Trophoblast cell (in vitro differentiated cells and primary cell): ENCODE measurements around the gene PAM16.

Experiments used
- DNase-seq, 2 donors: peaks; one replicate each; pipeline ENCODE4 v3.0.0-alpha.2; 2016
- H2AFZ ChIP-seq: 2 replicates; pipeline ENCODE4 v1.6.1; 2013; ENCODE audit warnings: low read length, moderate library complexity, mild to moderate bottlenecking; ENCODE audit not compliant: insufficient read depth, poor library complexity
- H2AK5ac ChIP-seq: 2 replicates; pipeline ENCODE4 v1.6.1; 2013; ENCODE audit warnings: mild to moderate bottlenecking, low read length
- H2BK120ac ChIP-seq: 2 replicates; pipeline ENCODE4 v1.6.1; 2013; ENCODE audit warnings: low read length, mild to moderate bottlenecking, moderate library complexity; ENCODE audit not compliant: insufficient read depth, poor library complexity
- H2BK12ac ChIP-seq: 2 replicates; pipeline ENCODE4 v1.6.1; 2013; ENCODE audit warnings: mild to moderate bottlenecking, low read length, moderate library complexity
- H2BK5ac ChIP-seq: 2 replicates; pipeline ENCODE4 v1.6.1; 2013; ENCODE audit warnings: low read length, low read depth, moderate library complexity, mild to moderate bottlenecking; ENCODE audit not compliant: poor library complexity
- H3K14ac ChIP-seq: 2 replicates; pipeline ENCODE4 v1.6.1; 2013; ENCODE audit warnings: mild to moderate bottlenecking, low read length
- H3K18ac ChIP-seq: 2 replicates; pipeline ENCODE4 v1.6.1; 2013; ENCODE audit warnings: mild to moderate bottlenecking, low read length
- H3K23ac ChIP-seq: 2 replicates; pipeline ENCODE4 v1.6.1; 2013; ENCODE audit warnings: low read length
- H3K27ac ChIP-seq: 2 replicates; pipeline ENCODE4 v1.5.1; 2013; ENCODE audit warnings: low read depth, mild to moderate bottlenecking, inconsistent platforms, low read length, moderate library complexity
- H3K27me3 ChIP-seq: 2 replicates; pipeline ENCODE4 v1.6.1; 2013; ENCODE audit warnings: inconsistent platforms, mild to moderate bottlenecking, low read length, moderate library complexity; ENCODE audit not compliant: insufficient read depth
- H3K36me3 ChIP-seq, 2 experiments: 1 replicate in 1 of 2; 2 replicates in 1 of 2; pipeline ENCODE4 v1.6.1; 2013; ENCODE audit warnings: low read length in 2 of 2, mild to moderate bottlenecking in 2 of 2, moderate library complexity in 1 of 2; ENCODE audit not compliant: insufficient read depth in 2 of 2, control insufficient read depth in 1 of 2
- H3K4ac ChIP-seq: 2 replicates; pipeline ENCODE4 v1.6.1; 2013; ENCODE audit warnings: low read depth, mild to moderate bottlenecking, low read length, moderate library complexity
- H3K4me1 ChIP-seq, 2 experiments: 1 replicate in 1 of 2; 2 replicates in 1 of 2; pipeline ENCODE4 v1.6.1; 2013; ENCODE audit warnings: low read length in 2 of 2, mild to moderate bottlenecking in 2 of 2, moderate library complexity in 1 of 2; ENCODE audit not compliant: insufficient read depth in 2 of 2, control insufficient read depth in 1 of 2
- H3K4me2 ChIP-seq: 2 replicates; pipeline ENCODE4 v1.6.1; 2013; ENCODE audit warnings: inconsistent platforms, mild to moderate bottlenecking, low read length, moderate library complexity
- H3K4me3 ChIP-seq: 2 replicates; pipeline ENCODE4 v1.5.1; 2013; ENCODE audit warnings: mild to moderate bottlenecking, low read depth, low read length, inconsistent platforms
- H3K79me1 ChIP-seq: one replicate; pipeline ENCODE4 v1.6.1; 2013; ENCODE audit warnings: low read length
- H3K79me2 ChIP-seq: 2 replicates; pipeline ENCODE4 v1.6.1; 2013; ENCODE audit warnings: low read length, mild to moderate bottlenecking; ENCODE audit not compliant: control insufficient read depth, insufficient read depth, poor library complexity
- H3K9ac ChIP-seq: 2 replicates; pipeline ENCODE4 v1.6.1; 2013; ENCODE audit warnings: mild to moderate bottlenecking, low read length
- H3K9me3 ChIP-seq: 2 replicates; pipeline ENCODE4 v1.6.1; 2013; ENCODE audit warnings: low read depth, mild to moderate bottlenecking, control low read depth, inconsistent platforms, low read length; ENCODE audit not compliant: insufficient read depth
- H4K12ac ChIP-seq: 2 replicates; pipeline ENCODE4 v1.6.1; 2013; ENCODE audit warnings: low read depth, mild to moderate bottlenecking, low read length, moderate library complexity
- H4K8ac ChIP-seq: 2 replicates; pipeline ENCODE4 v1.6.1; 2013; ENCODE audit warnings: low read depth, mild to moderate bottlenecking, low read length, moderate library complexity
- H4K91ac ChIP-seq: one replicate; pipeline ENCODE4 v1.6.1; 2013; ENCODE audit warnings: low read depth, mild to moderate bottlenecking, low read length, moderate library complexity
- WGBS: extraction: QIAGEN DNeasy Blood & Tissue Kit; methylation state at CpG from one replicate; pipeline ENCODE4 v1.1.7; 2013; ENCODE audit warnings: missing lambda C conversion rate; ENCODE audit not compliant: insufficient read length, insufficient coverage; ENCODE audit errors: extremely low coverage; 5-methylcytosine and 5-hydroxymethylcytosine counted together

PAM16 gene

DNA sequence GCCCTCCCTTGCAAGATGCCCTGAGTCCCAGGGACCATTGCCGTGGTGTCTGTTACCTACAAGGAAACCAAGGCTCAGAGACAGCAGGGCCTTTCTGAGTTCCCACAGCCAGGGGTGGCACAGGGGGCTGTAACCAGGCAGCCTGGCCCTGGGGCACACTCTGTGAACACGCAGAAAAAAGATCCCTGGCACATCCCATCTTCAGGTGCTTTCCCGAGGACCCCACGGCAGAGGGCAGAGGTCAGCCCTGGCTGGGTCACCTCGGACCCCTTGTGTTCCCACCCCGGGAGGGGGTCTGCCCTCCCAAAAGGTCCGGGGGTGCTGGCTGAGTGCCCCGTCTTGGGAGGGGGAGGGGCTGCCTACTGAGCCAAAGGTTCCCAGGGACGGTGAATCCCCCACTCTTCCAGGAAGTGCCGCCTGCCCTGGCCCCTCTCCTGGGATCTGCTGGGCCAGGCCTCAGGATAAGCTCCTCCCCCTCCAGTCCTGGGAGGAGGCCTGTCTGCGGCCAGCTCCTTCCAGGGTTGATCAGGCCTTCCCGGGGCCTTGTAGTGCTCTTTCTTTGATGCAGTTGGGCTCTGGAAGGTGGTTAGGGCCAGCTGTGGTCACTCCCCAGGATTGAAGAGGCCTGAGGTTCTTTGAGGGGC lies 27.2 kb downstream of the PAM16 start:
- peak overlapping the region; percentile 37 for H4K91ac ChIP-seq
- H2BK120ac ChIP-seq: peak overlapping the region; percentile 2
- no peaks in the 10 kb centered on the region for H3K27me3 ChIP-seq
- peak overlapping the region; percentile 4 for H3K4ac ChIP-seq
- H3K4me2 ChIP-seq: peak overlapping the region; percentile 17
- peak overlapping the region; percentile 39 for H2BK12ac ChIP-seq
- H4K8ac ChIP-seq: peak overlapping the region; percentile 44
- H3K27ac ChIP-seq: peak overlapping the region; percentile 18
- DNase-seq: peak in 1 of 2 donors; percentile 36
- H3K18ac ChIP-seq: peak overlapping the region; percentile 40
- no peak overlapping the region for H3K4me3 ChIP-seq
- peak overlapping the region; percentile 19 for H2BK5ac ChIP-seq
- peaks cover 16% of the 10 kb centered on the region for H3K79me1 ChIP-seq
- H4K12ac ChIP-seq: no peak overlapping the region
- H2AFZ ChIP-seq: no peak overlapping the region
- no peak overlapping the region for H3K14ac ChIP-seq
- no CpG with 5 or more reads among the region's 12 CpGs for WGBS
- H3K9me3 ChIP-seq: no peaks in the 10 kb centered on the region
- peaks cover 5% of the 10 kb centered on the region for H3K79me2 ChIP-seq
- H3K23ac ChIP-seq: no peak overlapping the region
- H3K36me3 ChIP-seq: no peaks in the 10 kb centered on the region
- peaks cover 30 to 52% of the 10 kb centered on the region in 2 experiments for H3K4me1 ChIP-seq
- no peak overlapping the region for H2AK5ac ChIP-seq
- H3K9ac ChIP-seq: no peak overlapping the region

DNA sequence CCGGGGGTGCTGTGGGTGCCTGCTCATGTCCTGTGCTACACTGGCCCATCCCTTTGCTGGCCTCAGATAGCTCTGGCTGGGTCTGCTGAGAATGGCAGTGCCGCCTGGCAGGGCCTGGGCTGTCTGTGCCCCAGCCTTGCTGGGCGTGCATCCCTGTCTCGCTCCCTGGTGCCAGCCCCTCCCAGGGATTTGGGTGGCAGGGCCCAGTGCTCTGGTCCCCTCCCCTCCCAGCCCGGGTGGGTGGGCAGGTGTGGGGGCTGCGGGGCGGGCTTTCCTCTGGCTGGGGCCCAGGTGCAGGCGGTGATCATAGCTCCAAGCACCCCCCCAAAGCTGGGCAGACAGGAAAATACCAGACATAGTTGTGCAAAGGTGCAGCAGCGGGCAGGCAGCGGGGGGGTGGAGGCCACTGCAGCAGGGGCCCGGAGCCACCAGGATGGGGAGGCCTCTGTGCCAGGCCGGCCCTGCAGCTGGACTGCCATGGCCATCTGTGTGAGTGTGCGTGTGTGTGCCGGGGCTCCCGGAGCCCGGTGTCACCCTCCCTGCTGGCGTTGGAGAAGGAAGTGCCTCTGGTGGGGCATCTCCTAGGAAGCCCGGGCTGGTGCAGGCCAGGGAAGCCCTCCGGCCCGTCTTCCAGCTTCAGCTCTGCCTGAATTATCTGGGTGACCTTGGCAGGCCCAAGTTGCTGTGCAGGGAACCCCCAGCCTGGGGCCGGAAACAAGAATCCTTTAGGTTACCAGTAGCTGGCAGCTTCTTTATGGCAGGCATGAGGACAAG lies 27.9 kb downstream of the PAM16 start:
- H3K4ac ChIP-seq: peak overlapping the region; percentile 4
- no peak overlapping the region for H3K23ac ChIP-seq
- DNase-seq: peak; percentile 37 to 49
- H4K12ac ChIP-seq: no peak overlapping the region
- H3K9ac ChIP-seq: no peak overlapping the region
- no peak overlapping the region for H2AFZ ChIP-seq
- H4K91ac ChIP-seq: peak overlapping the region; percentile 37
- H2BK5ac ChIP-seq: peak overlapping the region; percentile 32
- peaks cover 5% of the 10 kb centered on the region for H3K79me2 ChIP-seq
- H3K18ac ChIP-seq: peak overlapping the region; percentile 40
- H3K4me3 ChIP-seq: no peak overlapping the region
- H3K4me1 ChIP-seq: peaks cover 26 to 49% of the 10 kb centered on the region in 2 experiments
- H3K27ac ChIP-seq: no peak overlapping the region
- WGBS: no CpG with 5 or more reads among the region's 21 CpGs
- no peaks in the 10 kb centered on the region for H3K36me3 ChIP-seq
- H3K27me3 ChIP-seq: no peaks in the 10 kb centered on the region
- no peaks in the 10 kb centered on the region for H3K9me3 ChIP-seq
- no peak overlapping the region for H2BK120ac ChIP-seq
- peaks cover 16% of the 10 kb centered on the region for H3K79me1 ChIP-seq
- H3K4me2 ChIP-seq: no peak overlapping the region
- peak overlapping the region; percentile 44 for H4K8ac ChIP-seq
- H2BK12ac ChIP-seq: peak overlapping the region; percentile 39
- H2AK5ac ChIP-seq: no peak overlapping the region
- H3K14ac ChIP-seq: no peak overlapping the region

DNA sequence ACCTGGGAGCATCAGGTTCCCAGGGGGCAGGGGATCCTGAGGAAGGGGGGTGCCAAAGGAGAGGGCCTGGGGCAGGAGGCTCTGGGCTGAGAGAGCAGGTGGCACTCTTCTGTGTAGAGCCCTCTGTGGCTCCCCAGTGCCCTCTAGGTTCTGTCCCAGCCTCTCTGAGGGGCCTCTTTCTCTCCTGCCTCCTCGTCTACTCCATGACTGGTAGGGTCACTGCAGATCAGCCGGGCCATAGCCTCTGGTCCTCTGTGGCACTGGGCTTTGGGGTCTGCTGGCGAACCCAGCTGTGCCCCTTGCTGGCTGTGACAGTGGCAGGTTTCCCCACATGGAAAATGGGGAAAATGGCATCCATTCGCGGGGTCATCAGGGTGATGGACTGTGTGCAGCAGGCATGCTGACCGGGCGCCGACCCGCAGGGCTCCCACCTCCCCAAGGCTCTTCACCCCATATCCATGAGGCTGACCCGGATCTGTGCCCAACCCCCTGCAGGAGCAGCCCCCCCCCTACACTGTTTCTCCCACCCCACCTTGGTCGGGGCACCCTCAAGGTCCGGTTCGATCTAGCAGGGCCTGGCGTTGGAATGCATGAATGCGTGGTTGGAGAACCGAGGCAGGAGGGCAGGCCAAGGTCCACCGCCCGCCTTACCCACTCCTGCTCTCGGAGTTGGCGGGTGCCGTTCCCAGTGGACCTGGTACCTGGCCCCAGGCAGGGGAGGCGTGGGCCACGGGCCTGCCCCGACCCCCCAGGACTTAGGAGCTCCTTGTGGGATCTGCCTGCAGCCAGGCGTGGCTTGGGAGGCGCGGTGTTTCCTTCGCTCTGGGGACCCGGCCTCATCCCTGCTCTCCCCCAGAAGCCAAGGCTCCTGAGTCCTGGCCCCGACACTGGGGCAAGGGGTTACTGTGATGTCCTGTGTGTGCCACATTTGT lies 28.7 kb downstream of the PAM16 start:
- Histone ChIP-seq H3K79me1 (peaks cover 12% of the 10 kb centered on the region), H3K36me3 (peaks cover 0 to 2% of the 10 kb centered on the region in 2 experiments), H4K8ac (no peak overlapping the region), H3K9ac (no peak overlapping the region), H3K4me3 (no peak overlapping the region), H3K27me3 (no peaks in the 10 kb centered on the region), H2BK12ac (no peak overlapping the region), H2AK5ac (no peak overlapping the region), H2BK5ac (no peak overlapping the region), H3K23ac (no peak overlapping the region), H2BK120ac (no peak overlapping the region), H4K91ac (no peak overlapping the region), H3K79me2 (peaks cover 2% of the 10 kb centered on the region), H4K12ac (no peak overlapping the region), H3K4me1 (peaks cover 35 to 53% of the 10 kb centered on the region in 2 experiments), H3K4me2 (no peak overlapping the region), H3K18ac (peak overlapping the region; percentile 4), H3K9me3 (no peaks in the 10 kb centered on the region), H3K4ac (peak overlapping the region; percentile 22), H3K14ac (no peak overlapping the region), H3K27ac (no peak overlapping the region), H2AFZ (no peak overlapping the region)
- WGBS: no CpG with 5 or more reads among the region's 30 CpGs
- no peak for DNase-seq
